Measurements from ENCODE around the gene GEMIN4. TPM values are rescaled to one million over a fixed set of nuclear protein-coding genes. Genes with fewer than 3 reads are reported as not detected.

Gene GEMIN4
- total and polyA plus RNA-seq, 2 experiments from 2014 or later: 14.1 to 45.0 TPM

DNA sequence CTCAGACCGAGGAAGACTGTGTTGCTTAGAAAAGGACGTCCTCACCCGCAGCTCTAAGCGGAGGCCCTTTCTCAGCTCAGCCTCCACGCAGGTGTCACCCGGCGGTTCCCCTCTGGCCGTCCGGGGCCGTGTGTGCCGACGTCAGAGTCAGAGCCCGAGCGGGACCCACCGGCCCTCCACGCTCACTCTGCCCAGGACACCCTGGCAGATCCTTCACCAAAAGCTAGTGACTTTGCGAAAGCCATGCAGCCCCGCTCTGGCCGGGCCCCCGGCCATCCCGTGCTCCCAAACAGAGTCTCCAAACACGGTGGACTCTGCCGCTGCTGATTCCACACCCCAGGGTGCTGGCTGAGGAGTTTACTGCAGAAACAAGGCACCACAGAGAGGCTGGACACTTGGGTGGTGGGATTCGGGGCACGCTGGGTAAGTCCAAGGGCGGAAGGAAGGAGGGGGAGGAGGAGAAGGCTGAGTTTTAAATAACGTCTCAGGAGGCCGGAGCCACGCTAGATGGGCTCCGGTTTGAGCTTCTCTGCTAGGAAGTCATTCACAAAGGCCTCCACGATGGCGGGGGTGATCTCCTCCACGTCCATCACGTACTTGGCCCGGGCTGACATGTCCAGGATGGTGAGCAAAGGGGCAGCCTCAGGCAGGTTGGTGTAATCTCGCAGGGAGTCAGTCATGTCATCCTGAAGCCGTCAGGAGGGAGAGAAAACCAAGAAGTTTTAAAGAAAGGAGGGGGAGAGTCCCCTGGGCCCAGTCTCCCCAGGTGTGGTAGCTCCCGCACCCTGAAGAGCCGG lies 48.6 kb upstream of the GEMIN4 start (continued):
- TF ChIP-seq, protein P1, sequence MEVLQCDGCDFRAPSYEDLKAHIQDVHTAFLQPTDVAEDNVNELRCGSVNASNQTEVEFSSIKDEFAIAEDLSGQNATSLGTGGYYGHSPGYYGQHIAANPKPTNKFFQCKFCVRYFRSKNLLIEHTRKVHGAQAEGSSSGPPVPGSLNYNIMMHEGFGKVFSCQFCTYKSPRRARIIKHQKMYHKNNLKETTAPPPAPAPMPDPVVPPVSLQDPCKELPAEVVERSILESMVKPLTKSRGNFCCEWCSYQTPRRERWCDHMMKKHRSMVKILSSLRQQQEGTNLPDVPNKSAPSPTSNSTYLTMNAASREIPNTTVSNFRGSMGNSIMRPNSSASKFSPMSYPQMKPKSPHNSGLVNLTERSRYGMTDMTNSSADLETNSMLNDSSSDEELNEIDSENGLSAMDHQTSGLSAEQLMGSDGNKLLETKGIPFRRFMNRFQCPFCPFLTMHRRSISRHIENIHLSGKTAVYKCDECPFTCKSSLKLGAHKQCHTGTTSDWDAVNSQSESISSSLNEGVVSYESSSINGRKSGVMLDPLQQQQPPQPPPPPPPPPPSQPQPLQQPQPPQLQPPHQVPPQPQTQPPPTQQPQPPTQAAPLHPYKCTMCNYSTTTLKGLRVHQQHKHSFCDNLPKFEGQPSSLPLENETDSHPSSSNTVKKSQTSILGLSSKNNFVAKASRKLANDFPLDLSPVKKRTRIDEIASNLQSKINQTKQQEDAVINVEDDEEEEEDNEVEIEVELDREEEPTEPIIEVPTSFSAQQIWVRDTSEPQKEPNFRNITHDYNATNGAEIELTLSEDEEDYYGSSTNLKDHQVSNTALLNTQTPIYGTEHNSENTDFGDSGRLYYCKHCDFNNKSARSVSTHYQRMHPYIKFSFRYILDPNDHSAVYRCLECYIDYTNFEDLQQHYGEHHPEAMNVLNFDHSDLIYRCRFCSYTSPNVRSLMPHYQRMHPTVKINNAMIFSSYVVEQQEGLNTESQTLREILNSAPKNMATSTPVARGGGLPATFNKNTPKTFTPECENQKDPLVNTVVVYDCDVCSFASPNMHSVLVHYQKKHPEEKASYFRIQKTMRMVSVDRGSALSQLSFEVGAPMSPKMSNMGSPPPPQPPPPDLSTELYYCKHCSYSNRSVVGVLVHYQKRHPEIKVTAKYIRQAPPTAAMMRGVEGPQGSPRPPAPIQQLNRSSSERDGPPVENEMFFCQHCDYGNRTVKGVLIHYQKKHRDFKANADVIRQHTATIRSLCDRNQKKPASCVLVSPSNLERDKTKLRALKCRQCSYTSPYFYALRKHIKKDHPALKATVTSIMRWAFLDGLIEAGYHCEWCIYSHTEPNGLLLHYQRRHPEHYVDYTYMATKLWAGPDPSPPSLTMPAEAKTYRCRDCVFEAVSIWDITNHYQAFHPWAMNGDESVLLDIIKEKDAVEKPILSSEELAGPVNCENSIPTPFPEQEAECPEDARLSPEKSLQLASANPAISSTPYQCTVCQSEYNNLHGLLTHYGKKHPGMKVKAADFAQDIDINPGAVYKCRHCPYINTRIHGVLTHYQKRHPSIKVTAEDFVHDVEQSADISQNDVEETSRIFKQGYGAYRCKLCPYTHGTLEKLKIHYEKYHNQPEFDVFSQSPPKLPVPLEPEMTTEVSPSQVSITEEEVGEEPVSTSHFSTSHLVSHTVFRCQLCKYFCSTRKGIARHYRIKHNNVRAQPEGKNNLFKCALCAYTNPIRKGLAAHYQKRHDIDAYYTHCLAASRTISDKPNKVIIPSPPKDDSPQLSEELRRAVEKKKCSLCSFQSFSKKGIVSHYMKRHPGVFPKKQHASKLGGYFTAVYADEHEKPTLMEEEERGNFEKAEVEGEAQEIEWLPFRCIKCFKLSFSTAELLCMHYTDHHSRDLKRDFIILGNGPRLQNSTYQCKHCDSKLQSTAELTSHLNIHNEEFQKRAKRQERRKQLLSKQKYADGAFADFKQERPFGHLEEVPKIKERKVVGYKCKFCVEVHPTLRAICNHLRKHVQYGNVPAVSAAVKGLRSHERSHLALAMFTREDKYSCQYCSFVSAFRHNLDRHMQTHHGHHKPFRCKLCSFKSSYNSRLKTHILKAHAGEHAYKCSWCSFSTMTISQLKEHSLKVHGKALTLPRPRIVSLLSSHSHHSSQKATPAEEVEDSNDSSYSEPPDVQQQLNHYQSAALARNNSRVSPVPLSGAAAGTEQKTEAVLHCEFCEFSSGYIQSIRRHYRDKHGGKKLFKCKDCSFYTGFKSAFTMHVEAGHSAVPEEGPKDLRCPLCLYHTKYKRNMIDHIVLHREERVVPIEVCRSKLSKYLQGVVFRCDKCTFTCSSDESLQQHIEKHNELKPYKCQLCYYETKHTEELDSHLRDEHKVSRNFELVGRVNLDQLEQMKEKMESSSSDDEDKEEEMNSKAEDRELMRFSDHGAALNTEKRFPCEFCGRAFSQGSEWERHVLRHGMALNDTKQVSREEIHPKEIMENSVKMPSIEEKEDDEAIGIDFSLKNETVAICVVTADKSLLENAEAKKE (CRISPR knock-in tag; IDR thresholded peaks at IDR 0.05): no peak
- no peak for TF ChIP-seq CREB1 (CRISPR knock-in tag; IDR thresholded peaks at IDR 0.05; ENCODE audit: low read depth)

DNA sequence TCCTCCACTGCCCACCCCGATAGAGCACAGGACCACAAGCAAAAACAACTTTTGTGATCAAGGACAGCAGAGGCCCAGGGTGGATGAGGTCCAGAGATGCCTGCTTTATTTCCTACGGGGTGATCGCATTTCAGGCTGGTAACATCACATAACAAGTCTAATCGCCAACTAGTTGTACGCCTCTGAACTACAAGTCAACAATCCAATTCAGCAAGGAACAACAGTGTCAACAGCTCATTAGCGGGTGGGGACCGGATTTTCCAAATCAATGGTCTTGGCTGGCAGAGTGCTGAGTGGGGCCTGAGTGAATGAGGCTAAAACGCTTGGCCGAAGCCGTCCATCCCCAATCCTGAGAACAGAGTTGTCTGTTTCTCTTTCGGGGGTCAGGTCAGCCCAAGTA lies 47.2 kb upstream of the GEMIN4 start:
- Histone ChIP-seq H3K9me2 (ENCODE audit: insufficient read depth) (no peaks in the 10 kb centered on the region), H3K79me2 (replicated peaks; ENCODE audit: insufficient read depth) (no peaks in the 10 kb centered on the region), H3K27me3 (ENCODE audit: insufficient read depth) (no peaks in the 10 kb centered on the region), H3K27ac (ENCODE audit: low read depth) (no peak overlapping the region), H3K4me3 (no peak overlapping the region), H4K20me1 (replicated peaks; ENCODE audit: insufficient read depth) (no peaks in the 10 kb centered on the region; the same call in 1 of the 2 replicates), H3K4me1 (ENCODE audit: insufficient read depth) (no peaks in the 10 kb centered on the region), H3K36me3 (ENCODE audit: insufficient read depth) (no peaks in the 10 kb centered on the region; the same call in 1 of the 2 replicates), H3F3A (replicated peaks; ENCODE audit: low read depth) (0 out of 2 replicates have a peak, but pooled peaks cover 4% of the 10 kb centered on the region), H3K4me2 (no peak overlapping the region), H2AFZ (no peak overlapping the region)
- no peak for ATAC-seq
- Mint-ChIP-seq H3K36me3 (ENCODE audit: low read depth) (peaks cover 17% of the 10 kb centered on the region), H3K9me3 (no peaks in the 10 kb centered on the region; the same call in 2 of the 3 replicates), H3K27ac (no peak overlapping the region), H3K27me3 (ENCODE audit: insufficient read depth, low read depth, poor library complexity) (peaks cover 24% of the 10 kb centered on the region), H3K4me1 (peaks cover 14% of the 10 kb centered on the region), H3K4me3 (no peak overlapping the region)
- DNase-seq (ENCODE audit: low spot score): no peak
- TF ChIP-seq ZNF331 (CRISPR knock-in tag; IDR thresholded peaks at IDR 0.05; ENCODE audit: low read depth) (no peak), EZH2 (IDR thresholded peaks at IDR 0.05; ENCODE audit: low read depth, unreplicated experiment) (no peak), POLR2AphosphoS5 (IDR thresholded peaks at IDR 0.05; ENCODE audit: low read depth) (no peak), CREB1 (CRISPR knock-in tag; IDR thresholded peaks at IDR 0.05; ENCODE audit: low read depth) (no peak), NANOG (IDR thresholded peaks at IDR 0.05; ENCODE audit: borderline replicate concordance) (no peak)
- TF ChIP-seq, protein P2, sequence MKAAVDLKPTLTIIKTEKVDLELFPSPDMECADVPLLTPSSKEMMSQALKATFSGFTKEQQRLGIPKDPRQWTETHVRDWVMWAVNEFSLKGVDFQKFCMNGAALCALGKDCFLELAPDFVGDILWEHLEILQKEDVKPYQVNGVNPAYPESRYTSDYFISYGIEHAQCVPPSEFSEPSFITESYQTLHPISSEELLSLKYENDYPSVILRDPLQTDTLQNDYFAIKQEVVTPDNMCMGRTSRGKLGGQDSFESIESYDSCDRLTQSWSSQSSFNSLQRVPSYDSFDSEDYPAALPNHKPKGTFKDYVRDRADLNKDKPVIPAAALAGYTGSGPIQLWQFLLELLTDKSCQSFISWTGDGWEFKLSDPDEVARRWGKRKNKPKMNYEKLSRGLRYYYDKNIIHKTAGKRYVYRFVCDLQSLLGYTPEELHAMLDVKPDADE (IDR thresholded peaks at IDR 0.05): no peak
- TF ChIP-seq, protein P1 (CRISPR knock-in tag; IDR thresholded peaks at IDR 0.05): no peak
